Type B pancreatic cell (in vitro differentiated cells): ENCODE results near the gene EFNB2. TPM values are rescaled to one million over a fixed set of nuclear protein-coding genes. Genes with fewer than 3 reads are reported as not detected.
A peak's percentile ranks its signal among the peaks of the same experiment; 100 is the strongest.

Experiments
- DNase-seq: peaks from one replicate; pipeline ENCODE4 v3.0.0; 2021; ENCODE audit warnings: mixed read lengths; ENCODE audit not compliant: unreplicated experiment; ENCODE audit errors: extremely low spot score
- H3K27ac Mint-ChIP-seq: 2 replicates; pipeline ENCODE4 v1.8.0; 2021; ENCODE audit warnings: mild to moderate bottlenecking, mixed read lengths
- H3K27me3 Mint-ChIP-seq: 2 replicates; pipeline ENCODE4 v1.8.0; 2021; ENCODE audit warnings: mixed read lengths
- H3K36me3 Mint-ChIP-seq: 2 replicates; pipeline ENCODE4 v1.8.0; 2021; ENCODE audit warnings: mixed read lengths
- H3K4me1 Mint-ChIP-seq: one replicate; pipeline ENCODE4 v1.8.0; 2021; ENCODE audit warnings: mixed read lengths; ENCODE audit not compliant: unreplicated experiment
- H3K4me3 Mint-ChIP-seq: 2 replicates; pipeline ENCODE4 v1.8.0; 2021; ENCODE audit warnings: mild to moderate bottlenecking, mixed read lengths
- H3K9me3 Mint-ChIP-seq: 2 replicates; pipeline ENCODE4 v1.8.0; 2021; ENCODE audit warnings: mixed read lengths
- total RNA-seq: library from RNA; stranded (reverse); gene quantifications from 2 replicates; pipeline ENCODE4 v1.2.1, GENCODE V29; 2021; ENCODE audit warnings: low replicate concordance
- TF ChIP-seq, protein P1 (sequence below): fragments of 200-600 bp; sonication (generic); conservative IDR thresholded peaks from 2 replicates; pipeline ENCODE4 v1.5.0; 2021; ENCODE audit warnings: antibody characterized with exemption, mild to moderate bottlenecking

EFNB2 gene
- total RNA-seq, 1 donor from 2014 or later, result 67.1 TPM

DNA sequence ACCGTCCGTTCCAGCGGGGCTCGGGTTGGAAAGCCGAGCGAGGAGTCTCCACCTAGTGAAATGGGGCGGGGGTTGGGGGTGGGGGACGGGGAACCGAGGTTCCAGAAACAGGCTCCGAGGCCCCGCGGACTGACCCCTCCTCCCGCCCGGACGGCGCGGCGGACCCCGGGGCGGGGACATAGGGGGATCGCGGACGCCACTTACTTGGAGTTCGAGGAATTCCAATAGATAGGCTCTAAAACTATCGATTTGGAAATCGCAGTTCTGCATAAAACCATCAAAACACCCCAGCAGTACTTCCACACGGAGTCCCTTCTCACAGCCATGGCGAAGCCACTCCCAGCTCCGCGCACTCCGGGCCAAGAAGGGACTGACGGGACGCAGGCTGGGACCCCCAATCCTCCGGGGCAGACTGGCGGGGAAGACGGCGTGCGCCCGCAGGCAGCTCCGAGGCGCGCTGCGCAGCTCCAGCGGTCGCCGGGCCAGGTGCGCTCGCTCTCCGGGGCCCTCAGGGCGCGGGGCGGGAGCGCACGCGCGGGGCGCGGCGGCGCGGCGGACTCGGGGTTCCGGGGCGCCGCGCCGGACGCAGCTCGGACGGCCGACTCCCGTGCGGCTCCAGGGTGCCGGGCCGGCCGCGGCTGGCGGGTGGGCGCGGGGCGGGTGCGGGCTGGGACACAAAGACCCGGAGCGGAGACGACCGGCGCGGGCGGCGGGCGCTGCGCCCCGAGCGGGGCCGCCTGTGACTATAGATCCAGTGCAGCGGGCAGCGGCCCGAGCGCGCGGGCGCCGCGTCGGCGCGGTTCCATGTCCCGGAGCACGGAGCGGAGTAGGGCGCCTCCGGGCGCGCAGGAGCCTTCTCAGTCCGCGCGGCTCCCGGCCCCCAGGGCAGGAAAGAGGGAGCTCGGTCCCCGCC lies 567 bp downstream of the EFNB2 start:
- Mint-ChIP-seq H3K27me3 (no peaks in the 10 kb centered on the region), H3K36me3 (no peaks in the 10 kb centered on the region), H3K4me1 (peaks cover 22% of the 10 kb centered on the region), H3K9me3 (no peaks in the 10 kb centered on the region), H3K4me3 (peak overlapping the region; percentile 94), H3K27ac (peak overlapping the region; percentile 72)
- no peak for DNase-seq
- TF ChIP-seq, protein P1, sequence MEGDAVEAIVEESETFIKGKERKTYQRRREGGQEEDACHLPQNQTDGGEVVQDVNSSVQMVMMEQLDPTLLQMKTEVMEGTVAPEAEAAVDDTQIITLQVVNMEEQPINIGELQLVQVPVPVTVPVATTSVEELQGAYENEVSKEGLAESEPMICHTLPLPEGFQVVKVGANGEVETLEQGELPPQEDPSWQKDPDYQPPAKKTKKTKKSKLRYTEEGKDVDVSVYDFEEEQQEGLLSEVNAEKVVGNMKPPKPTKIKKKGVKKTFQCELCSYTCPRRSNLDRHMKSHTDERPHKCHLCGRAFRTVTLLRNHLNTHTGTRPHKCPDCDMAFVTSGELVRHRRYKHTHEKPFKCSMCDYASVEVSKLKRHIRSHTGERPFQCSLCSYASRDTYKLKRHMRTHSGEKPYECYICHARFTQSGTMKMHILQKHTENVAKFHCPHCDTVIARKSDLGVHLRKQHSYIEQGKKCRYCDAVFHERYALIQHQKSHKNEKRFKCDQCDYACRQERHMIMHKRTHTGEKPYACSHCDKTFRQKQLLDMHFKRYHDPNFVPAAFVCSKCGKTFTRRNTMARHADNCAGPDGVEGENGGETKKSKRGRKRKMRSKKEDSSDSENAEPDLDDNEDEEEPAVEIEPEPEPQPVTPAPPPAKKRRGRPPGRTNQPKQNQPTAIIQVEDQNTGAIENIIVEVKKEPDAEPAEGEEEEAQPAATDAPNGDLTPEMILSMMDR, result no peak

DNA sequence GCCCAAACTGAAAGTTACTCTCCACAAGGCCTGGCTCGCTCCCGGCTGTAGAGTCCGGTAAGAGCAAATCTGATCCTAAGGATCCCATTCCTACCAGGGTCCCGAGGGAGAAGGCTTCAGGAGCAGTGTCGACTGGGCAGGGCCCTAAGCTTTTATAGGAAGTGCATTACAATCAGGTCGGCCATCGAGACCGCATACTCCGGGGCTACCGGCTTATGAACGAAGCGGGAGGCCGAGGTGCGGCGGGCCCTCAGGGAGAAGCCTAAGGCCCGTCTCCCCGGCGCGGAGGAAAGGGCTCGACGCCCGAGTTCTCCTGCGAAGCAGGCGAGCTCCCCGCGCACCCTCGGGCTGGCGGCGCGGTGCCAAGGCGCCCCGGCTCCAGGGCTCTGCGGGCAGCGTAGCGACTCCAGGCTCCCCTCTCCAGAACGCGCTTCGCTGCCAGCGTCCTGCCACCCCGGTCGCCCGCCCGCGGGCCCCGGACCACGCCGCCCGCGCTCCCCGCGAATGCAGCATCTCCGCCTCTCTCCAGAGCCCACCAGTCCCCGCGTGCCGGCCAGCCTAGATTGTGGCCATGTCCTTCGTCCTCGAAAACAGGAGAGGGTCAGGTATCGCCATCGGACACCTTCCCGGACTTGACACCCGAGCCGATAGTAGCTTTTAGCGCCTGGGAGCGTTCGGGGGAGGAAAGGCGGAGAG lies 1.4 kb downstream of the EFNB2 start:
- TF ChIP-seq, protein P1, result peak; percentile 34
- Mint-ChIP-seq H3K27me3 (no peaks in the 10 kb centered on the region), H3K4me1 (peaks cover 30% of the 10 kb centered on the region), H3K4me3 (peak overlapping the region; percentile 99), H3K27ac (peak overlapping the region; percentile 87), H3K36me3 (peaks cover 5% of the 10 kb centered on the region), H3K9me3 (no peaks in the 10 kb centered on the region)
- peak; percentile 72 for DNase-seq

DNA sequence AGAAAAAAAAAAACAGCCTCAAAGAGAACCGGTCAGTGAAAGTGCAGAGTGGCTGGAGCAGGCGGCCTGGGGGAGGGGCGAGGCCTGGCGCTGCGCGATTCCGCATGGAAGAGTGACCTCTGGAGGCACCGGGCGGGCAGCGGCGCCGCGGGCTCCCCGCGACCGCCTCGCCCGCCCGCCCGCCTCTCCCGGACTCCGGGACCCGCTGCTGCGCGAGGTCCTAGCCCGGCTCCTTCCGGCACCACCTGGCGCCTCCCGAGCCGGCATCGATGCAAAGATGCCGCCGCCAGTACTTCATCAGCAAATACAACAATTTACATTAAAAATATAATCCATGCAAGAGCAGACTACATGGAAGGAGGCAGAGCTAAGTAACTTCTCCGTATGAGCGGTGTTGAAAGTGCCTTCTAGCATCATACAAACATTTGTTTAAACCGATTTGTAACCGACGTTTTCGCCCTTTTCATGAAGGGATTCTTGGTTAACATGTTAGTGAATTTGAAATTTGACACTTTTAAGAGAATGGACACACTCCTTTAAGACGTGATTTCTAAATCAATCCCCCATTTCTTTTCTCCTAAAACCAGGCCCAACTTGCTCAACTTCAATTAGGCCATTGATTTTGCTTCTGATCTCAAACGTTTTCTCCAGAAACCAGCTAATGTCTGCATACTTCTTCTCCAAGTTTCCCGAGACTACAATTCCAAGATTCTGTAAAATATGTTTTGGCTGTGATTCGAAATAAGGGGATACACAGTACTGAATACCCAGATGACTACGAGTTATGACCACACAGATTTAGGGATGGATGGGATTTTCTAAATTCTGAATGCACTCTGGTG lies 2.1 kb downstream of the EFNB2 start:
- no peaks in the 10 kb centered on the region for H3K9me3 Mint-ChIP-seq
- H3K27me3 Mint-ChIP-seq, result no peaks in the 10 kb centered on the region
- DNase-seq, result peak; percentile 83
- peak overlapping the region; percentile 99 for H3K4me3 Mint-ChIP-seq
- H3K27ac Mint-ChIP-seq, result peak overlapping the region; percentile 87
- TF ChIP-seq, protein P1, result peak; percentile 75
- H3K4me1 Mint-ChIP-seq, result peaks cover 38% of the 10 kb centered on the region
- H3K36me3 Mint-ChIP-seq, result peaks cover 5% of the 10 kb centered on the region

DNA sequence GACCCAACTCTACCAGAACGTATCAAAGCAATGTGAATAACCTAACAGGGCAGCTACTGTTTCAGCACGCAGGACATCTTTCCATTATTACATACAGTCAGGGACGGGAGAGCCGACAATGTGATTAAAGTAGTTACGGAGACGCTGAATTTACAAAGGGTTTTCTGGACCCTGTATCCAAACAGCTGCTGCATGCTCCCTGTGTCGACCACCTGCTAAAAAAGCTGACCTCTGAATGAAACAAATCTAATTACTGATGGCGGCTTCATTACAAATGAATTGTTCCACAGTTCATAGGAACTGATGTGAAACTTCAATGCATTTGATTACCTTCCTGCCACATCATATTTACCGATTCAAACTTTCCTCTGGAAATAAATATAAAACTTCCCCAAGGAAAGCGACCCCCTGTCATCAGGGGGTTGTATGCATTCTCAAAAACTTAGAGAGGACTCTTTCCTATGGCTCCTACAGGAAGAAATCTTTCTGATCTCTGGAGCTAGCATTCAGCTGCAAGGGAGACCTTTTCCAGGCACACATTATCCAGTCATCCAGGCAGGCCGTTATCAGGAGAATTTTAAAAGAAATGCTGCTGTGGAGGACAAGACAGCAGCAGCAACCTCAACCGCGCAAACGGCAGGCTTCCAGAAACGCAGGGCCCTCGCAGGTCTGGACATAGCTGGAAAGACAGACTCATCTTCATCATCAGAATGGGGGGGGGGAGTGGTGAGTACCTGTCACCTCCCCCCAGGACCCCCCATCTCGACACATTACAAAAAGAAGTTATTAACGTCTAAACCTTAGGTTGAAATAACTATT lies 3.1 kb downstream of the EFNB2 start:
- no peaks in the 10 kb centered on the region for H3K27me3 Mint-ChIP-seq

More for the DNA sequence above, 3.1 kb downstream of the EFNB2 start:
- TF ChIP-seq, protein P1, result no peak
- H3K27ac Mint-ChIP-seq, result peak overlapping the region; percentile 87
- H3K4me1 Mint-ChIP-seq, result peaks cover 48% of the 10 kb centered on the region
- H3K4me3 Mint-ChIP-seq, result peak overlapping the region; percentile 99
- peaks cover 5% of the 10 kb centered on the region for H3K36me3 Mint-ChIP-seq
- H3K9me3 Mint-ChIP-seq, result no peaks in the 10 kb centered on the region
- no peak for DNase-seq
